Fibroblast of lung (primary cell): ENCODE data around the gene ANKRD44.

Experiments
- CTCF ChIP-seq, 2 donors: IDR thresholded peaks in 1 of 2; conservative IDR thresholded peaks in 1 of 2; 1 replicate in 1 of 2; 2 replicates in 1 of 2; pipeline ENCODE4 v1.5.1; 2011 to 2012; ENCODE audit warnings: low read length in 2 of 2, control low read depth in 1 of 2, inconsistent platforms in 1 of 2, low read depth in 1 of 2, mild to moderate bottlenecking in 1 of 2
- EZH2 ChIP-seq: IDR thresholded peaks from 2 replicates; pipeline ENCODE4 v1.5.1; 2012; ENCODE audit warnings: low read length, control low read depth, mild to moderate bottlenecking; ENCODE audit errors: missing control alignments

DNA sequence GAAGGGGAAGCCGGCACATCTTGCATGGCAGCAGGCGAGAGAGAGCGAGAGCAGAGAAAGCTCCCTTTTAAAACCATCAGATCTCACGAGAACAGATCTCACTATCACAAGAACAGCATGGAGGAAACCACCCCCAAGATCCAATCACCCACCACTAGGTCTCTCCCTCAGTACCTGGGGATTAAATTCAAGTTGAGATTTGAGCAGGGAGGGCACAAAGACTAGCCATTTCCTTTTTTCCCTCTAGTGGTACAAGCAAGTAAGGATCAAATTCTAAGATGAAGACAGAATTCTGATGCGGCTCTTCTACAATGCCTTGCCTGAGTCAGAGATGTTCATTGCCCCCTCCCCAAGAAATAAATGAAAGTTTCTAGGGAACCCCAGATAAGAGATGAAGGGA lies 45.6 kb upstream of the ANKRD44 start:
- no peak for TF ChIP-seq EZH2
- TF ChIP-seq CTCF (conservative IDR thresholded peaks at IDR 0.05 in 1 of 2, IDR thresholded peaks at IDR 0.05 in 1 of 2; ENCODE audit: low read depth in 1 of 2, low read length in 2 of 2), result peak; percentile 27 to 50
